ENCODE results near the gene ACVR1. TPM values are rescaled to one million over a fixed set of nuclear protein-coding genes. Genes with fewer than 3 reads are reported as not detected.
"Not testable (repeated sequence)": the region's sequence is repeated elsewhere in the genome, so short reads cannot be mapped to it uniquely, and the experiment has no call there.

Gene ACVR1
- polyA plus RNA-seq, 3 donors from 2014 or later: 0.46 to 1.4 (median 1.1) TPM

GRCh38 chr2:157758586-157758985, 117.5 kb downstream of the ACVR1 start:
- H3K36me3 Mint-ChIP-seq: peaks cover 33 to 50% (median 37%) of the 10 kb centered on the region in 3 donors
- H3K27me3 Mint-ChIP-seq (ENCODE audit: low read depth in 3 of 3): no peaks in the 10 kb centered on the region
- no peak overlapping the region for H3K27ac Mint-ChIP-seq
- H3K9me3 Mint-ChIP-seq: peaks cover 0 to 18% (median 5%) of the 10 kb centered on the region in 6 donors
- no peak for DNase-seq
- H3K4me1 Mint-ChIP-seq: peaks cover 0 to 12% of the 10 kb centered on the region in 2 donors
- H3K4me3 Mint-ChIP-seq: no peak overlapping the region

- no peak for DNase-seq
- H3K4me1 Mint-ChIP-seq: peaks cover 0 to 12% of the 10 kb centered on the region in 2 donors
- H3K9me3 Mint-ChIP-seq: peaks cover 0 to 18% (median 5%) of the 10 kb centered on the region in 6 donors
- H3K4me3 Mint-ChIP-seq: no peak overlapping the region
- peaks cover 0 to 2% (median 0%) of the 10 kb centered on the region in 3 donors for H3K27me3 Mint-ChIP-seq (ENCODE audit: low read depth in 3 of 3)
- H3K27ac Mint-ChIP-seq: no peak overlapping the region
- peaks cover 33 to 58% (median 40%) of the 10 kb centered on the region in 3 donors for H3K36me3 Mint-ChIP-seq
Measured at GRCh38 chr2:157757500-157757899, 118.6 kb downstream of the ACVR1 start.

GRCh38 chr2:157756447-157756846, 119.7 kb downstream of the ACVR1 start:
- H3K36me3 Mint-ChIP-seq: peaks cover 33 to 62% (median 45%) of the 10 kb centered on the region in 3 donors
- peaks cover 0 to 12% of the 10 kb centered on the region in 2 donors for H3K4me1 Mint-ChIP-seq
- H3K27me3 Mint-ChIP-seq (ENCODE audit: low read depth in 3 of 3); DNase-seq; H3K27ac Mint-ChIP-seq; H3K4me3 Mint-ChIP-seq: not testable (repeated sequence)
- peaks cover 0 to 18% (median 5%) of the 10 kb centered on the region in 6 donors for H3K9me3 Mint-ChIP-seq

GRCh38 chr2:157751462-157752058, 124.6 kb downstream of the ACVR1 start:
- no peaks in the 10 kb centered on the region for H3K4me1 Mint-ChIP-seq
- H3K36me3 Mint-ChIP-seq: peaks cover 21 to 48% (median 42%) of the 10 kb centered on the region in 3 donors
- H3K9me3 Mint-ChIP-seq: peaks cover 0 to 7% (median 3%) of the 10 kb centered on the region in 6 donors
- DNase-seq: no peak
- no peak overlapping the region for H3K4me3 Mint-ChIP-seq
- no peak overlapping the region for H3K27ac Mint-ChIP-seq
- H3K27me3 Mint-ChIP-seq (ENCODE audit: low read depth in 3 of 3): peaks cover 0 to 2% (median 2%) of the 10 kb centered on the region in 3 donors

GRCh38 chr2:157749684-157750083, 126.4 kb downstream of the ACVR1 start:
- Mint-ChIP-seq H3K4me3 (no peak overlapping the region), H3K36me3 (peaks cover 7 to 30% (median 24%) of the 10 kb centered on the region in 3 donors), H3K27ac (no peak overlapping the region), H3K9me3 (no peaks in the 10 kb centered on the region), H3K4me1 (no peaks in the 10 kb centered on the region), H3K27me3 (ENCODE audit: low read depth in 3 of 3) (peaks cover 0 to 2% (median 2%) of the 10 kb centered on the region in 3 donors)
- no peak for DNase-seq

GRCh38 chr2:157748371-157749142, 127.6 kb downstream of the ACVR1 start:
- H3K36me3 Mint-ChIP-seq: peaks cover 0 to 20% (median 17%) of the 10 kb centered on the region in 3 donors
- no peaks in the 10 kb centered on the region for H3K4me1 Mint-ChIP-seq
- H3K9me3 Mint-ChIP-seq: no peaks in the 10 kb centered on the region
- no peak overlapping the region for H3K4me3 Mint-ChIP-seq
- H3K27me3 Mint-ChIP-seq (ENCODE audit: low read depth in 3 of 3): peaks cover 0 to 2% (median 2%) of the 10 kb centered on the region in 3 donors
- H3K27ac Mint-ChIP-seq: no peak overlapping the region
- DNase-seq: no peak

GRCh38 chr2:157747695-157748370, 128.3 kb downstream of the ACVR1 start:
- H3K9me3 Mint-ChIP-seq: no peaks in the 10 kb centered on the region
- H3K27me3 Mint-ChIP-seq (ENCODE audit: low read depth in 3 of 3): peaks cover 0 to 2% (median 2%) of the 10 kb centered on the region in 3 donors
- H3K27ac Mint-ChIP-seq: no peak overlapping the region
- H3K36me3 Mint-ChIP-seq: peaks cover 0 to 19% (median 18%) of the 10 kb centered on the region in 3 donors
- DNase-seq: no peak
- no peaks in the 10 kb centered on the region for H3K4me1 Mint-ChIP-seq
- no peak overlapping the region for H3K4me3 Mint-ChIP-seq

- no peak overlapping the region for H3K27ac Mint-ChIP-seq
- H3K4me1 Mint-ChIP-seq: no peaks in the 10 kb centered on the region
- peaks cover 0 to 2% (median 0%) of the 10 kb centered on the region in 3 donors for H3K27me3 Mint-ChIP-seq (ENCODE audit: low read depth in 3 of 3)
- no peaks in the 10 kb centered on the region for H3K9me3 Mint-ChIP-seq
- DNase-seq: no peak
- peaks cover 0 to 17% (median 13%) of the 10 kb centered on the region in 3 donors for H3K36me3 Mint-ChIP-seq
- H3K4me3 Mint-ChIP-seq: no peak overlapping the region
Measured at GRCh38 chr2:157747280-157747679, 128.8 kb downstream of the ACVR1 start.

- Mint-ChIP-seq H3K36me3 (peaks cover 0 to 16% (median 13%) of the 10 kb centered on the region in 3 donors), H3K4me1 (no peaks in the 10 kb centered on the region)
- DNase-seq: no peak
Measured at GRCh38 chr2:157746234-157746950, 129.7 kb downstream of the ACVR1 start.

GRCh38 chr2:157744571-157745076, 131.5 kb downstream of the ACVR1 start:
- no peak overlapping the region for H3K4me3 Mint-ChIP-seq
- peaks cover 0 to 8% (median 7%) of the 10 kb centered on the region in 3 donors for H3K36me3 Mint-ChIP-seq
- H3K27me3 Mint-ChIP-seq (ENCODE audit: low read depth in 3 of 3): peaks cover 0 to 3% (median 2%) of the 10 kb centered on the region in 3 donors
- no peak for DNase-seq
- no peaks in the 10 kb centered on the region for H3K9me3 Mint-ChIP-seq
- no peak overlapping the region for H3K27ac Mint-ChIP-seq
- H3K4me1 Mint-ChIP-seq: no peaks in the 10 kb centered on the region

More at GRCh38 chr2:157746234-157746950, 129.7 kb downstream of the ACVR1 start:
- no peak overlapping the region for H3K27ac Mint-ChIP-seq
- no peaks in the 10 kb centered on the region for H3K9me3 Mint-ChIP-seq
- peaks cover 0 to 3% (median 2%) of the 10 kb centered on the region in 3 donors for H3K27me3 Mint-ChIP-seq (ENCODE audit: low read depth in 3 of 3)
- H3K4me3 Mint-ChIP-seq: no peak overlapping the region

GRCh38 chr2:157743051-157743450, 133.1 kb downstream of the ACVR1 start:
- Mint-ChIP-seq H3K27me3 (ENCODE audit: low read depth in 3 of 3) (peaks cover 0 to 3% (median 2%) of the 10 kb centered on the region in 3 donors), H3K9me3 (no peaks in the 10 kb centered on the region), H3K4me1 (no peaks in the 10 kb centered on the region), H3K27ac (no peak overlapping the region), H3K4me3 (no peak overlapping the region), H3K36me3 (peaks cover 0 to 10% (median 10%) of the 10 kb centered on the region in 3 donors)
- DNase-seq: no peak

- peaks cover 0 to 17% (median 16%) of the 10 kb centered on the region in 3 donors for H3K36me3 Mint-ChIP-seq
- no peak for DNase-seq
- peaks cover 0 to 3% (median 0%) of the 10 kb centered on the region in 3 donors for H3K27me3 Mint-ChIP-seq (ENCODE audit: low read depth in 3 of 3)
- no peaks in the 10 kb centered on the region for H3K9me3 Mint-ChIP-seq
- no peaks in the 10 kb centered on the region for H3K4me1 Mint-ChIP-seq
- no peak overlapping the region for H3K4me3 Mint-ChIP-seq
- no peak overlapping the region for H3K27ac Mint-ChIP-seq
Measured at GRCh38 chr2:157741819-157742484, 134.2 kb downstream of the ACVR1 start.
